SK-N-MC (cell line): ENCODE results near the gene TCF23.
A peak's percentile ranks its signal among the peaks of the same experiment; 100 is the strongest.
"Not testable (repeated sequence)": the region's sequence is repeated elsewhere in the genome, so short reads cannot be mapped to it uniquely, and the experiment has no call there.

Experiments used
- DNase-seq: peaks from one replicate; pipeline ENCODE4 v3.0.0-alpha.2; 2011; ENCODE audit warnings: low read depth, low spot score
- H3K27ac ChIP-seq: fragments of 200-600 bp; sonication (generic); 2 replicates; pipeline ENCODE4 v1.5.1; 2016; ENCODE audit warnings: mixed run types
- H3K36me3 ChIP-seq: fragments of 200-600 bp; sonication (generic); 2 replicates; pipeline ENCODE4 v1.6.1; 2017; ENCODE audit warnings: antibody characterized with exemption, low read length, mixed read lengths; ENCODE audit not compliant: insufficient read depth
- H3K4me3 ChIP-seq: fragments of 200-600 bp; sonication (generic); 2 replicates; pipeline ENCODE4 v1.5.1; 2016
- H3K9ac ChIP-seq: fragments of 200-600 bp; sonication (generic); 2 replicates; pipeline ENCODE4 v1.8.0; 2017; ENCODE audit warnings: mixed run types, mixed read lengths; ENCODE audit not compliant: insufficient read length
- H3K9me3 ChIP-seq: fragments of 200-600 bp; sonication (generic); 2 replicates; pipeline ENCODE4 v1.6.1; 2017; ENCODE audit warnings: low read depth, mild to moderate bottlenecking, antibody characterized with exemption, low read length, moderate library complexity, mixed read lengths
- EZH2 ChIP-seq: fragments of 200-600 bp; sonication (generic); IDR thresholded peaks from one replicate; pipeline ENCODE4 v1.6.1; 2017; ENCODE audit warnings: antibody characterized with exemption
- FOXP2 ChIP-seq: optimal IDR thresholded peaks from 2 replicates; pipeline ENCODE3; 2011; ENCODE audit warnings: mild to moderate bottlenecking, moderate library complexity; ENCODE audit not compliant: insufficient read depth; ENCODE audit errors: extremely low read length, control extremely low read depth
- POLR2AphosphoS5 ChIP-seq: IDR thresholded peaks from 2 replicates; pipeline ENCODE4 v1.6.1; 2012; ENCODE audit warnings: mild to moderate bottlenecking, low read depth, low read length, borderline replicate concordance

The TCF23 gene

GRCh38 chr2:27115519-27115918 is 33.3 kb upstream of the TCF23 start:
- Histone ChIP-seq H3K36me3 (no peaks in the 10 kb centered on the region), H3K9me3 (no peaks in the 10 kb centered on the region), H3K27ac (no peak overlapping the region), H3K9ac (no peak overlapping the region), H3K4me3 (no peak overlapping the region)
- no peak for TF ChIP-seq POLR2AphosphoS5
- TF ChIP-seq EZH2: no peak
- TF ChIP-seq FOXP2: no peak
- no peak for DNase-seq

GRCh38 chr2:27117995-27118524 is 30.7 kb upstream of the TCF23 start:
- Histone ChIP-seq H3K9me3 (no peaks in the 10 kb centered on the region), H3K4me3 (peak overlapping the region; percentile 91), H3K9ac (peak overlapping the region; percentile 82), H3K36me3 (no peaks in the 10 kb centered on the region), H3K27ac (no peak overlapping the region)
- DNase-seq: no peak
- no peak for TF ChIP-seq EZH2
- TF ChIP-seq FOXP2: no peak
- TF ChIP-seq POLR2AphosphoS5: no peak

GRCh38 chr2:27118525-27119329 is 30.1 kb upstream of the TCF23 start, which contains the start of gene CGREF1:
Gene CGREF1 (minus strand): TSS chr2:27119128. CDS start chr2:27104366, 14,762 bp downstream.
- TF ChIP-seq FOXP2: no peak
- TF ChIP-seq POLR2AphosphoS5: peak; percentile 24; the same call in 1 of the 2 replicates
- no peak for DNase-seq

GRCh38 chr2:27119330-27119670 is 29.5 kb upstream of the TCF23 start:
- H3K27ac ChIP-seq, H3K9ac ChIP-seq, DNase-seq, H3K9me3 ChIP-seq, H3K36me3 ChIP-seq: not testable (repeated sequence)
- H3K4me3 ChIP-seq: peak overlapping the region; percentile 91

More at GRCh38 chr2:27118525-27119329, 30.1 kb upstream of the TCF23 start, which contains the start of gene CGREF1:
- H3K36me3 ChIP-seq: no peaks in the 10 kb centered on the region
- H3K9ac ChIP-seq: peak within 1 kb of the TSS; percentile 82
- no peaks in the 10 kb centered on the region for H3K9me3 ChIP-seq
- no peak within 1 kb of the TSS for H3K27ac ChIP-seq
- H3K4me3 ChIP-seq: peak within 1 kb of the TSS; percentile 91

GRCh38 chr2:27121906-27122305 is 26.9 kb upstream of the TCF23 start:
- H3K4me3 ChIP-seq: no peak overlapping the region
- no peak for TF ChIP-seq EZH2
- TF ChIP-seq POLR2AphosphoS5: no peak
- no peak for TF ChIP-seq FOXP2
- H3K36me3 ChIP-seq: no peaks in the 10 kb centered on the region
- H3K27ac ChIP-seq: no peak overlapping the region
- H3K9ac ChIP-seq: no peak overlapping the region
- no peak for DNase-seq
- no peaks in the 10 kb centered on the region for H3K9me3 ChIP-seq

- no peak overlapping the region for H3K4me3 ChIP-seq
Observed at GRCh38 chr2:27122791-27123190, 26.0 kb upstream of the TCF23 start.

GRCh38 chr2:27123302-27124150 is 25.3 kb upstream of the TCF23 start, which contains the start of gene ABHD1:
Gene ABHD1 (plus strand): TSS chr2:27123815. CDS start chr2:27123949, 134 bp downstream.
- DNase-seq: no peak
- Histone ChIP-seq H3K27ac (peak within 1 kb of the TSS; percentile 88; the same call in 1 of the 2 replicates), H3K4me3 (no peak within 1 kb of the TSS)

More at GRCh38 chr2:27122791-27123190, 26.0 kb upstream of the TCF23 start:
- no peak for TF ChIP-seq EZH2
- TF ChIP-seq FOXP2: no peak
- no peak for TF ChIP-seq POLR2AphosphoS5
- no peak for DNase-seq
- no peak overlapping the region for H3K27ac ChIP-seq
- H3K9me3 ChIP-seq: no peaks in the 10 kb centered on the region
- H3K36me3 ChIP-seq: no peaks in the 10 kb centered on the region
- no peak overlapping the region for H3K9ac ChIP-seq

GRCh38 chr2:27125104-27125503 is 23.7 kb upstream of the TCF23 start:
- no peak overlapping the region for H3K9ac ChIP-seq
- TF ChIP-seq POLR2AphosphoS5 (no peak), FOXP2 (no peak), EZH2 (no peak)
- H3K27ac ChIP-seq: peak overlapping the region; percentile 88
- H3K36me3 ChIP-seq: peaks cover 4% of the 10 kb centered on the region; the same call in 1 of the 2 replicates
- 0 out of 2 replicates have a peak overlapping the region, but pooled peaks have one; percentile 21 for H3K4me3 ChIP-seq
- H3K9me3 ChIP-seq: no peaks in the 10 kb centered on the region
- DNase-seq: peak; percentile 10

More at GRCh38 chr2:27123302-27124150, 25.3 kb upstream of the TCF23 start, which contains the start of gene ABHD1:
- no peak within 1 kb of the TSS for H3K9ac ChIP-seq
- TF ChIP-seq FOXP2 (no peak), POLR2AphosphoS5 (no peak), EZH2 (no peak)
- H3K9me3 ChIP-seq: no peaks in the 10 kb centered on the region
- H3K36me3 ChIP-seq: no peaks in the 10 kb centered on the region
